ENCODE results near the gene VMO1. TPM values are rescaled to one million over a fixed set of nuclear protein-coding genes. Genes with fewer than 3 reads are reported as not detected.

VMO1 gene
- polyA plus RNA-seq, 1 experiment, result not detected

GRCh38 chr17:4827399-4827798, 41.2 kb upstream of the VMO1 start:
- no peak for DNase-seq (ENCODE audit: low read depth, low spot score)
- ChIA-PET CTCF (no interaction called here), POLR2A (no interaction called here)
- Histone ChIP-seq H3K4me3 (ENCODE audit: low read depth, low read length) (no peak overlapping the region), H3K27ac (ENCODE audit: low read depth, low read length) (no peak overlapping the region), H3K27me3 (ENCODE audit: control insufficient read depth, insufficient read depth, low read length) (no peaks in the 10 kb centered on the region), H3K9me3 (ENCODE audit: control insufficient read depth, insufficient read depth, low read length) (no peaks in the 10 kb centered on the region)
- TF ChIP-seq CTCF (IDR thresholded peaks at IDR 0.05; ENCODE audit: low read depth, low read length), result no peak

GRCh38 chr17:4823373-4824089, 37.4 kb upstream of the VMO1 start:
- no peak overlapping the region for H3K27ac ChIP-seq (ENCODE audit: low read depth, low read length)
- CTCF ChIA-PET, result interaction anchor here (1.3 kb wide), 1 partner anchor 66 kb away, joined by 3 read pairs; no protein-coding TSS in a partner anchor
- no peak for DNase-seq (ENCODE audit: low read depth, low spot score)

GRCh38 chr17:4822835-4823234, 36.7 kb upstream of the VMO1 start:
- TF ChIP-seq CTCF (IDR thresholded peaks at IDR 0.05; ENCODE audit: low read depth, low read length), result no peak
- Histone ChIP-seq H3K27me3 (ENCODE audit: control insufficient read depth, insufficient read depth, low read length) (no peaks in the 10 kb centered on the region), H3K27ac (ENCODE audit: low read depth, low read length) (no peak overlapping the region), H3K4me3 (ENCODE audit: low read depth, low read length) (no peak overlapping the region), H3K9me3 (ENCODE audit: control insufficient read depth, insufficient read depth, low read length) (no peaks in the 10 kb centered on the region)
- ChIA-PET CTCF (interaction anchor here (1.3 kb wide), 1 partner anchor 67 kb away, joined by 3 read pairs; no protein-coding TSS in a partner anchor), POLR2A (no interaction called here)
- no peak for DNase-seq (ENCODE audit: low read depth, low spot score)

More at GRCh38 chr17:4823373-4824089, 37.4 kb upstream of the VMO1 start:
- Histone ChIP-seq H3K9me3 (ENCODE audit: control insufficient read depth, insufficient read depth, low read length) (no peaks in the 10 kb centered on the region), H3K4me3 (ENCODE audit: low read depth, low read length) (no peak overlapping the region), H3K27me3 (ENCODE audit: control insufficient read depth, insufficient read depth, low read length) (no peaks in the 10 kb centered on the region)
- POLR2A ChIA-PET, result no interaction called here
- no peak for TF ChIP-seq CTCF (IDR thresholded peaks at IDR 0.05; ENCODE audit: low read depth, low read length)

GRCh38 chr17:4818276-4818675, 32.1 kb upstream of the VMO1 start:
- Histone ChIP-seq H3K9me3 (ENCODE audit: control insufficient read depth, insufficient read depth, low read length) (no peaks in the 10 kb centered on the region), H3K4me3 (ENCODE audit: low read depth, low read length) (no peak overlapping the region), H3K27me3 (ENCODE audit: control insufficient read depth, insufficient read depth, low read length) (no peaks in the 10 kb centered on the region), H3K27ac (ENCODE audit: low read depth, low read length) (no peak overlapping the region)
- ChIA-PET POLR2A (no interaction called here), CTCF (no interaction called here)
- no peak for TF ChIP-seq CTCF (IDR thresholded peaks at IDR 0.05; ENCODE audit: low read depth, low read length)
- no peak for DNase-seq (ENCODE audit: low read depth, low spot score)

GRCh38 chr17:4816826-4817225, 30.7 kb upstream of the VMO1 start:
- CTCF ChIA-PET, result interaction anchor here (0.6 kb wide), 1 partner anchor 73 kb away, joined by 5 read pairs; no protein-coding TSS in a partner anchor
- no peaks in the 10 kb centered on the region for H3K27me3 ChIP-seq (ENCODE audit: control insufficient read depth, insufficient read depth, low read length)
- no peak for DNase-seq (ENCODE audit: low read depth, low spot score)
- H3K9me3 ChIP-seq (ENCODE audit: control insufficient read depth, insufficient read depth, low read length), result no peaks in the 10 kb centered on the region
- POLR2A ChIA-PET, result interaction anchor here (0.8 kb wide), 1 partner anchor 123 kb away, joined by 3 read pairs; the partner anchor contains the start of genes RNF167 and SLC25A11
- TF ChIP-seq CTCF (IDR thresholded peaks at IDR 0.05; ENCODE audit: low read depth, low read length), result no peak
- no peak overlapping the region for H3K4me3 ChIP-seq (ENCODE audit: low read depth, low read length)
- H3K27ac ChIP-seq (ENCODE audit: low read depth, low read length), result no peak overlapping the region
